Testis (tissue), 3 donors: ENCODE measurements around the gene COL4A3. TPM values are rescaled to one million over a fixed set of nuclear protein-coding genes. Genes with fewer than 3 reads are reported as not detected.
A peak's percentile ranks its signal among the peaks of the same experiment; 100 is the strongest.

Source experiments
- DNase-seq: peaks from one replicate; pipeline ENCODE4 v3.0.0-alpha.2; 2019
- H3K27ac ChIP-seq, 2 donors: fragments of 200-600 bp; sonication (generic); one replicate each; pipeline ENCODE4 v1.5.1; 2019
- H3K27me3 ChIP-seq: fragments of 200-600 bp; sonication (generic); one replicate; pipeline ENCODE4 v1.5.1; 2019
- H3K36me3 ChIP-seq: fragments of 200-600 bp; sonication (generic); one replicate; pipeline ENCODE4 v1.5.1; 2017; ENCODE audit warnings: low read depth; ENCODE audit errors: missing control alignments
- H3K4me1 ChIP-seq: fragments of 200-600 bp; sonication (generic); one replicate; pipeline ENCODE4 v1.5.1; 2019
- H3K4me3 ChIP-seq, 2 donors: fragments of 200-600 bp; sonication (generic); one replicate each; pipeline ENCODE4 v1.5.1; 2017 to 2019
- H3K9me3 ChIP-seq: fragments of 200-600 bp; sonication (generic); one replicate; pipeline ENCODE4 v1.5.1; 2017
- POLR2A ChIP-seq: fragments of 450-650 bp; IDR thresholded peaks from one replicate; pipeline ENCODE4 v1.6.1; 2017; ENCODE audit warnings: antibody characterized with exemption, mild to moderate bottlenecking, moderate library complexity
- WGBS, 2 donors: methylation state at CpG; one replicate each; pipeline ENCODE4 v1.1.5; 2018; 5-methylcytosine and 5-hydroxymethylcytosine counted together
- intact Hi-C: fragments of 100-400 bp; cut with DNase I; formaldehyde crosslinking; loops from one replicate; pipeline ENCODE4 v1.15.1; 2023; ENCODE audit warnings: low total_unique reads
- polyA plus RNA-seq: library from polyadenylated mRNA; stranded (reverse); fragments of 350-450 nt; fragmentation: Illumina TruSeq; extraction: RNeasy Lipid Tissue Mini Kit (QIAGEN cat#74804); gene quantifications from one replicate; pipeline ENCODE4 v1.2.3, GENCODE V29; 2014; ENCODE audit warnings: low read depth, low replicate concordance; ENCODE audit not compliant: insufficient read depth
- total RNA-seq, 2 donors: library from RNA; depleted of rRNA; stranded (reverse); fragments of >200 nt; gene quantifications; one replicate each; pipeline ENCODE4 v1.2.3, GENCODE V29; 2016
- TF ChIP-seq, protein P1 (sequence below), 3 experiments: fragments of 450-650 bp in 2 of 3; fragments of 200-600 bp in 1 of 3; sonication (generic) in 1 of 3; IDR thresholded peaks; one replicate each; pipeline ENCODE4 v1.5.1; 2016 to 2019; ENCODE audit warnings: antibody characterized with exemption in 3 of 3, mild to moderate bottlenecking in 2 of 3, moderate library complexity in 1 of 3

COL4A3 gene
- total and polyA plus RNA-seq, 3 donors from 2014 or later = 3.7 to 11.0 (median 9.0) TPM

DNA sequence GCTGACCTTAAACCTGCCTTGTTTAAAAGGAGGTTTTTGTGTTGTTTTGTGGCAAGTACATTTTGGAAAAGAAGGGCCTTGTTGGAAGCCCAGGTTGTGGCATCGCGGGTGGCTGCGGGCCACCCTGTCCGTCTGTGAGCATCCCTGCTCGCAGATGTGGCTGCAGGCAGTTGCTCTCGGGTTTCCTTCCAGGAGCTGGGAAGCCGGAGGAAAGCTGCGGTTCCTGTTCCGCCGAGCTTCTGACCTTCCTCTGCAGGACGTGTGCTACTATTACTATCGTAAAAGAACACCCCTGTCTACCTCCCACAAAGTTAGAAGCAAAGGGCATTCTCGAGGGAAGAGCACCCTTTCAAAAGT lies 161.4 kb downstream of the COL4A3 start:
- DNase-seq = peak; percentile 53
- intact Hi-C loops = no loop called here

DNA sequence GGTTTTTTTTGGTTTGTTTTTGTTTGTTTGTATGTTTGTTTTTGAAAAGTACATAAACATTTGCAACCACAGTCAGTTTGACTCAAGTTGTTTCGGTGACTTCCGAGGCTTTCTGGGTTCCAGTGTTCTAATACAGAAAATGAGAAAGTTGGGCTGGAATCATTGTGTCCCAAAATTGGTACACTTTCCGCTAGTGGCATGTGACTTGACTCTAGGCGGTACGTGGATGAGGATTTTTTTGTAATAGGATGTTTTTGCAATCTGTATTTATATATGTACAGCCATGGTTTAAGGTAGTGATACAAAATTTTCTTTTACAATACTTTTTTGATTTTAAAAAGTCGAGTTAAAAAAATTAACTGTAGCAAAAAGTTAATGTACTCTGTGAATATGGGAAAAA lies 162.4 kb downstream of the COL4A3 start:
- H3K27ac ChIP-seq = no peak overlapping the region
- intact Hi-C loops = no loop called here
- H3K4me1 ChIP-seq = no peaks in the 10 kb centered on the region
- no peaks in the 10 kb centered on the region for H3K36me3 ChIP-seq
- no peaks in the 10 kb centered on the region for H3K9me3 ChIP-seq
- TF ChIP-seq, protein P1, sequence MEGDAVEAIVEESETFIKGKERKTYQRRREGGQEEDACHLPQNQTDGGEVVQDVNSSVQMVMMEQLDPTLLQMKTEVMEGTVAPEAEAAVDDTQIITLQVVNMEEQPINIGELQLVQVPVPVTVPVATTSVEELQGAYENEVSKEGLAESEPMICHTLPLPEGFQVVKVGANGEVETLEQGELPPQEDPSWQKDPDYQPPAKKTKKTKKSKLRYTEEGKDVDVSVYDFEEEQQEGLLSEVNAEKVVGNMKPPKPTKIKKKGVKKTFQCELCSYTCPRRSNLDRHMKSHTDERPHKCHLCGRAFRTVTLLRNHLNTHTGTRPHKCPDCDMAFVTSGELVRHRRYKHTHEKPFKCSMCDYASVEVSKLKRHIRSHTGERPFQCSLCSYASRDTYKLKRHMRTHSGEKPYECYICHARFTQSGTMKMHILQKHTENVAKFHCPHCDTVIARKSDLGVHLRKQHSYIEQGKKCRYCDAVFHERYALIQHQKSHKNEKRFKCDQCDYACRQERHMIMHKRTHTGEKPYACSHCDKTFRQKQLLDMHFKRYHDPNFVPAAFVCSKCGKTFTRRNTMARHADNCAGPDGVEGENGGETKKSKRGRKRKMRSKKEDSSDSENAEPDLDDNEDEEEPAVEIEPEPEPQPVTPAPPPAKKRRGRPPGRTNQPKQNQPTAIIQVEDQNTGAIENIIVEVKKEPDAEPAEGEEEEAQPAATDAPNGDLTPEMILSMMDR (IDR thresholded peaks at IDR 0.05) = no peak
- TF ChIP-seq POLR2A = no peak
- no peaks in the 10 kb centered on the region for H3K27me3 ChIP-seq
- no peak for DNase-seq
- H3K4me3 ChIP-seq = peak overlapping the region in 1 of 2 donors; percentile 91
- WGBS, 2 donors = 56 to 59% methylated on average over 6 of the region's 6 CpGs

More for the DNA sequence above, 161.4 kb downstream of the COL4A3 start:
- no peaks in the 10 kb centered on the region for H3K4me1 ChIP-seq
- H3K36me3 ChIP-seq = no peaks in the 10 kb centered on the region
- H3K9me3 ChIP-seq = no peaks in the 10 kb centered on the region
- WGBS, 2 donors = 1% methylated on average over 13 of the region's 13 CpGs
- no peaks in the 10 kb centered on the region for H3K27me3 ChIP-seq
- peak overlapping the region; percentile 92 to 95 for H3K27ac ChIP-seq
- H3K4me3 ChIP-seq = peak overlapping the region; percentile 74 to 91
- TF ChIP-seq, protein P1 (IDR thresholded peaks at IDR 0.05) = no peak
- no peak for TF ChIP-seq POLR2A

DNA sequence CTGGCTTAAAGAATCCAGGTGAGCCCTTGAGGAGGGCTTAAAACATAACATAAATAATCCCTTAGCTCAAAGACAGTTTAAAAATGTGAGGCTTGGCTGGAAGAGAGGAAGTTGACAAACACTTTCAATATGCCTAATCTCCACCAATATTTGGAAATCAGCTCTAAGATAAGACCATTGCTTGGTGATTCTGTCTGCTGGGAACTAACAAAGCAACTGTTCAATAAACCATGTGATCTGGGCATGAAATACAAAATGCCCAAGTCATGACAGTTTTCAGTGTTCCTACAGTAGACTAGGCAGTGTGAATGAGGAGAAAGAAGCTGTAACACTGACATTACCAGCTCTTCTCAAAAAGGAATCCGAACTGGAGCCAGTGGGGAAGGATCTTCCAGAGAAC lies 171.3 kb downstream of the COL4A3 start:
- WGBS, 2 donors = 79 to 82% methylated on average over 1 of the region's 1 CpG

GRCh38 chr2:227337442-227337841 lies 173.0 kb downstream of the COL4A3 start:
- WGBS, 2 donors = 98 to 100% methylated on average over 2 of the region's 2 CpGs
- Histone ChIP-seq H3K27me3 (no peaks in the 10 kb centered on the region), H3K4me3 (no peak overlapping the region), H3K4me1 (peaks cover 7% of the 10 kb centered on the region), H3K36me3 (no peaks in the 10 kb centered on the region), H3K9me3 (no peaks in the 10 kb centered on the region), H3K27ac (no peak overlapping the region)
- TF ChIP-seq, protein P1 (IDR thresholded peaks at IDR 0.05) = no peak
- TF ChIP-seq POLR2A = no peak
- DNase-seq = no peak
- intact Hi-C loops = no loop called here

More for the DNA sequence above, 171.3 kb downstream of the COL4A3 start:
- no peaks in the 10 kb centered on the region for H3K9me3 ChIP-seq
- intact Hi-C loops = no loop called here
- no peaks in the 10 kb centered on the region for H3K27me3 ChIP-seq
- TF ChIP-seq POLR2A = no peak
- TF ChIP-seq, protein P1 (IDR thresholded peaks at IDR 0.05) = no peak
- H3K4me3 ChIP-seq = no peak overlapping the region
- peaks cover 7% of the 10 kb centered on the region for H3K4me1 ChIP-seq
- DNase-seq = no peak
- H3K36me3 ChIP-seq = no peaks in the 10 kb centered on the region
- H3K27ac ChIP-seq = no peak overlapping the region

- Histone ChIP-seq H3K9me3 (no peaks in the 10 kb centered on the region), H3K27me3 (no peaks in the 10 kb centered on the region), H3K36me3 (no peaks in the 10 kb centered on the region), H3K4me3 (no peak overlapping the region), H3K27ac (no peak overlapping the region), H3K4me1 (peaks cover 7% of the 10 kb centered on the region)
- intact Hi-C loops = no loop called here
- WGBS, 2 donors = 79 to 87% methylated on average over 2 of the region's 2 CpGs
- no peak for DNase-seq
- TF ChIP-seq, protein P1 (IDR thresholded peaks at IDR 0.05) = no peak
- TF ChIP-seq POLR2A = no peak
Measured at GRCh38 chr2:227339098-227339599, 174.7 kb downstream of the COL4A3 start.
